ENCODE results near the gene POLDIP2.

Gene POLDIP2

GRCh38 chr17:28357901-28358197 is 522 bp upstream of the POLDIP2 start:
- no peak for DNase-seq (ENCODE audit: extremely low read depth, low read depth)
- peak overlapping the region; percentile 97 for H3K4me3 ChIP-seq (replicated peaks; ENCODE audit: low read depth, low read length)
- no peak for TF ChIP-seq CTCF (IDR thresholded peaks at IDR 0.05; ENCODE audit: low read depth, low read length, missing control alignments)

DNA sequence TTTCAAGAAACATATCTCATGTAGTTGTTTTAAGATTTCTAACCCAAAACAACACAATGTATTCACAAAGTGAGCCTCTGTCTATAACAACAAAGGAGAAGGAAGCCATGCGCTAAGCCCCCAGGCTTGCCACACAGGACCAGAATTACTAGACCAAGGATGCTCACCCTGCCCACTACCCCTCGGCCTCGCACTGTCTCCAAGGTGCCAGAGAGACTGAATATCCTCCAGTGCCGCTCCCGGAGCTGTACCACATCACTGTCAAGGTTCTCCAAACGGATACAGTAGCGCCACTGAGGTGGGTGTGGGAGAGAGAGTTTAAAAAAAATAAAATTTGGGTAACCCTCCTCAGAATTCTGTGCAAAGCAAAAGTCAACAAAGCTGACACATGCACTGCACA is 7.1 kb downstream of the POLDIP2 start:
- H3K4me3 ChIP-seq (replicated peaks; ENCODE audit: low read depth, low read length), result no peak overlapping the region
- DNase-seq (ENCODE audit: extremely low read depth, low read depth), result no peak
- TF ChIP-seq CTCF (IDR thresholded peaks at IDR 0.05; ENCODE audit: low read depth, low read length, missing control alignments), result no peak

DNA sequence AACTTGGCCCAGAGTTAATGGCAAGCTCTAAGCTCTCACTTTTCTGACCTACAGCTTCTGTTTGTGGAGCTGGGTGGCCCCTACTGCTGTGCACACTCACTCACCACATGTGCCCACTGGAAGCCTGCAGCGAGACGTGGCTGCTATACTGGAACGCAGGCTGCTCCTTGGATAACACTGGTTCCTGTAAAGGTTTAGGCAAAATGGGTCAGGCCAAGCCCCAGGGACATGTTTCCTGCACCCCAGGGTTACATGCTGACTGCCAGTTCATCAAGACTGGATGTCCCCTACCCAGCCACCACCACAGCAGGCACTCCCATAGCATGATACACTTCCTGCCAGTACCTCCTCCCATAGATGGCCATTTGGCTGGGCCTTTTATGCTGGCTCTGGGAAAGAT is 8.3 kb downstream of the POLDIP2 start:
- TF ChIP-seq CTCF (IDR thresholded peaks at IDR 0.05; ENCODE audit: low read depth, low read length, missing control alignments), result no peak
- no peak overlapping the region for H3K4me3 ChIP-seq (replicated peaks; ENCODE audit: low read depth, low read length)
- DNase-seq (ENCODE audit: extremely low read depth, low read depth), result no peak

DNA sequence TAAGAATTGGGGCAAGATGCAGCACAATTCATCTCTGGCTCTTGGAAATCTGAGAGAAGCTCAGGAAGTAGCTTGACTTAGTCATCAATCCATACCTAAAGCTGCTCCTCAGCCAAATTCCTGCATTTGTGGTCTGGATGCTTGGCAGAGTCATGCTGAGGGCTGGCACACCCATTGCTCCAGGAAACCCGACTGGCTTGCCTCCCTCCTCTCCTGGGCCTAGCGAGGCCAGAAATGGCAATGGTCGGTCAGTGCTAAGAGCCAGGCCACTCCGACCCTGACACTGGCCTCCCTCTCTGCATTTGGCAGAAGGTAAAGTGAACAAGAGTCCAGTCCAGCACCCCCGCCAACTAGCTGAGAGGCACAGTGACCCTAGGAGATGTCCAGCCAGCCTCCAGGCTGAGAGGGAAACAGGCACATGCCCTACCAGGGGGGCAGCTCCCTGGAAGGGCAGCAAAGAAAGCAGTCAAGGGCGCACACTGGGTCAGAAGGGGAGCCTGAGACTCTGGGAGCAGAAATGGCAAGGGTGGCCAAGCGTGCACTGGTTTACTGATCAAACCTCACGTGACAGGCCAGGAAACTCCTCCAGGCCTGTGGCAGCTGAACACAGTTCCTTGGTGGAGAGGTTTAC is 10.0 kb downstream of the POLDIP2 start:
- no peak overlapping the region for H3K4me3 ChIP-seq (replicated peaks; ENCODE audit: low read depth, low read length)
- peak; percentile 59 for DNase-seq (ENCODE audit: extremely low read depth, low read depth)
- TF ChIP-seq CTCF (IDR thresholded peaks at IDR 0.05; ENCODE audit: low read depth, low read length, missing control alignments), result no peak

DNA sequence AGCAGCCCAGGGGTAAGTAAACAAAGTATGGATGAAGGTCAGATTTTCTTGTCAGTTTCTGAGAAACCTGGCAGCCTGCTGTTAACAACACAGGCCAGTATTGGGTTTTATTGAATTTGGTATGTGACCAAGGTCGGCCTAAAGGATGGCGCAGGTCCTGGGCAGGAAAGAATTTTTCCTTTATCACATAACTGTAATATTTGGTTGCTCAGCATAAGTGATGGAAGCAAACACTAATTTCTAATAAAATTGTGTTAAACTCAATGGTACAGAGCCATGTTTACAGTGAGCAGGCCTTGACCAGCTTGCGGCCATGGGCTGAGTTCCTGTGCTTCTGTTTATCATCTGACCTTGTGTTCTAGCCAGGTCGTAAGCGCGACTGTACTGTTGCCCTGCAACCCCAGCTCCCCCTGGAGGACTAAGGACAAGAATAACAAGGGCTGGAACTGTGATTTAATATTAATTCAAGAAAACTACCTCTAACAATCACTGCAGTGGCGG is 10.5 kb downstream of the POLDIP2 start:
- peak; percentile 35 for TF ChIP-seq CTCF (IDR thresholded peaks at IDR 0.05; ENCODE audit: low read depth, low read length, missing control alignments)
- no peak overlapping the region for H3K4me3 ChIP-seq (replicated peaks; ENCODE audit: low read depth, low read length)
- no peak for DNase-seq (ENCODE audit: extremely low read depth, low read depth)

DNA sequence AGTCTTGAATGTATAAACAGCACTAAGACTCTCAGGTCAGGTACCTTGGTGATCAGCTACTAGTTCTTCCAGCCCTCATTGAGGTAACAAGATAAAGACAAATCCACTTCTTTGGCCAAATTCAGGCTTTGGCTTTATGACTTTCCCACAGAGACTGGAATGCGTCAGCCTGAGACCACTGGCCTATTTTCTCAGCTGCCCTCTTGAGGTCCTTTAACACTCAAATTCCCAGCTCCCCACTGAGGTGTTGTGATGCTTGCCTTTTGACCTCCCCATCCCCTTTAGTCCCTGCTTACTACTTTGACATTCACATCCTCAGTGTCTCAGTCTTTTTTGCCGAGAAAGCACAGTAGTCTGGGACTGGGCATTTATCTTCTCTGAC is 11.1 kb downstream of the POLDIP2 start:
- no peak for DNase-seq (ENCODE audit: extremely low read depth, low read depth)
- H3K4me3 ChIP-seq (replicated peaks; ENCODE audit: low read depth, low read length), result no peak overlapping the region
- no peak for TF ChIP-seq CTCF (IDR thresholded peaks at IDR 0.05; ENCODE audit: low read depth, low read length, missing control alignments)
